ENCODE measurements around the gene TRIM65.
"Not testable (repeated sequence)": the region's sequence is repeated elsewhere in the genome, so short reads cannot be mapped to it uniquely, and the experiment has no call there.

The TRIM65 gene

DNA sequence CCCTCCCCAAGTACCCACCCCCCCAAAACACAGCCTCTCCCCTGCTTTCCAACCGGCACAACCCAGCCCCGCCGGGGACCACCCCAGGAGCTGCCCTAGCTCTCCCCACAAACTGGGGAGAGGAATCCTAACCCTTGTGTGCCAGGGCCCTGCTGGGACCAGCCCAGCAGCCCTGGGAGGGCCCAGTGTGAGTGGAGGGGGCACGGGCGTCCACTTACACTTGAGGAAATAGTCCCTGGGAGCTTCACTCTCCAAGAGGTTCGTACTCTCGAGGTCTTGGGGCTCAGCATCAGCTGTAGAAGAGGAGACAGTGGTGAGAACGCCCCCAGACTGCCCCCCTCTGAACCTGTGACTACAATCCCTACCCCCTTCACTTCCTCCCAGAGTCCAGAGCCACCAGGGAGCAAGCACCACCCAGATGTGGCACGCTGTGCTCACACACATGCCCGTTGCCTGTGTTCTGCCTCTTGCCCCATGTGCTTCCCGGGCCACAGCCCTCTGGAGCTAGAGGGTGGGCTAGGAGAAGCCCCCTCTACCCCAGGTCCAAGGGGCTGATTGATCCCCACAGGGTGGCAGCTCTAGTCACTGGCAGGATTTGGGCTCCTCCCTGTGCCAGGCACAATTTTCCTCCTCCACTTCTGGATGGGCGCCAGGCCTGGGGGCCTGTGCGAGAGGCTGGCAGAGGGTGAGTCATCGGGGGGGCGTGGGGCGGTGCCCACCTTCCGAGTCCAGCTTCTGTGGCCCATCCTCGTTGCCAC is 21.4 kb downstream of the TRIM65 start:
- no peak for DNase-seq

DNA sequence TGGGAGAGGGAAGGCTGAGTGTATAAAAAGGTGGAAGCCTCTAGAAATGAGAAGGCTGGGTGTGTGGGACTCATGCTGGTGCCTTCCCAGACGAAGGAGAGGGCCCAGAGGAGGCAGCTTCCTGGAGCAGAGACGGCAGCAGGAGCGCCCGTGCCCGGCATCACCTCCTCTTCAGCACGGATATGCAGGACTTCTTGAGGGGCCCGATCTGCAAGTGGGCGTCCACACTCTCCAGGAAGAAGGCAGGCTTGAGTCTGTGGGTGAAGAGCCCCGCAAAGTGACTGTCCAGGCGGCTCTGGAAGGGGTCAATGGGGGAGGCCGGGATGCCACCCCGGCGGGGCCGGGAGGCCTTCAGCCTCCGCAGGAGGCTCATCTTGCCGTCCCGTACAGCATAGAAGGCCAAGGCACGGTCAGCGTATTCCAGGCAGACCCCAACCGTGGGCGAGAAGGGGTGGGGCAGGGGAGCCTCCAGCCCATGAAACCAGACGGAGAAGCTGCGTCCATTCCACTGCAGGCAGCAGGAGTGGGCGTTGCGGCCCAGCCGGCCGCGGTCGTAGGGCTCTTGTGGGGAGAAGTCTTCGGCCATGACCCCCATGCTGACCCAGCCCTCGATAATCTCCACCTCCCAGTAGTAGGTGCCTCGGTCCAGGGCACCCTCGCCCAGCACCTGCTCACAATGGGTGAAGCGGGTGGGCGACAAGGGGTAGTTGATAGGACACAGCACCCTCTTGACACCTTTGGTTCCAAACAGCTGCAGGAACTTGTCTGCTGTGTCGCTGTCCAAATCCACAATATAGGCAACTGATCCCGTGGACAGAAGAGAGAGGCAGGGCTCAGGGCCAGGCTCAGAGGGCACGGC is 22.2 kb downstream of the TRIM65 start:
- DNase-seq = no peak

DNA sequence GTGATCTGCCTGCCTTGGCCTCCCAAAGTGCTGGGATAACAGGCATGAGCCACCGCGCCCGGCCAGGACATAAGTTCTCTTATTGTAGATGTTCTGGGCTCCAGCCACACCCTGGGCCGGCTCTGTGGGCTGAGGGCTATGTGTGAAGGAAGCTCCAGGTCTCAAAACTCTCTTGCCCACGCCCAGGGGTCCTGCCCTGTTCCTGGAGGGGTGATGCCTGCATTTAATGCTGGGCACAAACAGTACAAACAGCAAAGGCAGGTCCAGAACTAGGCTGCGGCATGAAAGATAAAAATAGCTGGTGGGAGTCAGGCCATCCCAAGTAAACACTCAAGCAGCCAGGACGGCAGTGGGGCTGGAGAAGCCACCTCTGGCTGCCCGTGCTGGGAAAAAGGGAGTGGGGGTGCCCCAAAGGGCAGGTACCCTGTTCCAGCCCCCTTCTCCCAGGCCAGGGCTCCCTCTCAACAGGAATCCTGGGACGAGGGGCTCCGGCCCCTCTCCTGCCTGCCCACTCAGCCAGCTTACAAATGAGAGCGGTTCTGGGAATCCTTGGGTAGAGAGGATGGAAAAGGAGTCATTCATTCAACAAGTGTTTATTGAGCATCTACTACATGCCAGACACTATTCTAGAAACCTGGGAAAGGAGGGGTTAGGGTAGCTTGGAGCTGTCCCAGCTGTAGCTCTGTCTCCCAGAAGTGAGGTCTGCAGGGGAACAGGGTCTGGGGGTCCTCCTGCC is 23.0 kb downstream of the TRIM65 start:
- no peak for DNase-seq

DNA sequence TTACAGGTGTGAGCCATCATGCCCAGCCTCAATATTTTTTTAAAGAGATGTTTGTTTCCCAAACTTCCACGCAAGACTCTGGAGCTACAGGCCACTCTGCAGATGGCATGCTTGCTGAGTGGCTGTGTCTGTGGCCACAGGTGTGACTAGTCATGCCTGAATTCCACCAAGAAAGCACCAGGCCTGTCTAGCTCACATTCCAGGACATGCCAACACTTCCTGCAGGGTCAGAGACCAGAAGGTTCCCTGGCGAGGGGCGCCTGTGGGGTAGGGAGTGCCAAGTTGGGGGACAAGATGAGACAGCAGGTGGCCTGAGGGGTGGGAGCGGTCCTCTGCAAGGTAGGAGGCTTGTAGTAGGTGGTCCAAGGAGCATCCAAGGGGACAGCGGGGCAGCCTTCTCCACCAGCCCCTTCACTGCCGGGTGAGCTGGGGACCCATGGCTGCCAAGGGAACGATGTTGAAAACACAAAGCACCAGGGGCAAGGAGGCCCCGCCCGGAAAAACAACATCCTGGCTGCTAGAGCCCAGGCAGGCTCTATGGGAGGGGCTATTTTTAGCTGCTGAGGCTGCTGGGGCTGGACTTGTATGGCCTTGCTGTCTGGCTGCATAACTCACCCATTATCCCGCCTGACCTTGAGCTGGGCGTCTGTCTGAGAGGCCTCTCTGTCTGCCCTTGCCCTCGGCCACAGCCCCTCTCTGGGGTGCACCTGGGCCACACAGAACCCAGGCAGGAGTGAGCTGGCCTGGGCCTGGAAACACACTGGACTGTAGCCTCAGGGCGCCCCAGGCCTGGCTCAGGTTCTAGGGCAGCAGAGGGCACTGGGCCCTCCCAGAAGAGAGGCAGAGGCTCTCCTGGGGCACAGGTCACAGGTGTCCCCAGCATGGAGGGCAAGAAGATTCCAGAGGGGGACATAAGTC is 24.1 kb downstream of the TRIM65 start:
- peak in 1 of 2 experiments; percentile 42 for DNase-seq

DNA sequence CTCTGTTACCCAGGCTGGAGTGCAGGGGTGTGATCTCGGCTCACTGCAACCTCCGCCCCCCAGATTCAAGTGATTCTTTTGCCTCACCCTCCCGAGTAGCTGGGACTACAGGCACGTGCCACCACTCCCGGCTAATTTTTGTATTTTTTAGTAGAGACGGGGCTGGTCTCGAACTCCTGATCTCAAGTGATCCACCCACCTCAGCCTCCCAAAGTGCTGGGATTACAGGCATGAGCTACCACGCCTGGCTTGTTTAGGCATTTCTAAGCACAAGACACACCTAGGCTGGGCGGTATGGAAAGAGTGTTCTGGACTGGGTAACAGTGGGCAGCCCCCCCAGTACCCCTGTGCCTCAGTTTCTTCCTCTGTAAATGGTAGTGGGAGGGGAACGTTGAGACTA is 26.5 kb downstream of the TRIM65 start:
- not testable (repeated sequence) for DNase-seq

DNA sequence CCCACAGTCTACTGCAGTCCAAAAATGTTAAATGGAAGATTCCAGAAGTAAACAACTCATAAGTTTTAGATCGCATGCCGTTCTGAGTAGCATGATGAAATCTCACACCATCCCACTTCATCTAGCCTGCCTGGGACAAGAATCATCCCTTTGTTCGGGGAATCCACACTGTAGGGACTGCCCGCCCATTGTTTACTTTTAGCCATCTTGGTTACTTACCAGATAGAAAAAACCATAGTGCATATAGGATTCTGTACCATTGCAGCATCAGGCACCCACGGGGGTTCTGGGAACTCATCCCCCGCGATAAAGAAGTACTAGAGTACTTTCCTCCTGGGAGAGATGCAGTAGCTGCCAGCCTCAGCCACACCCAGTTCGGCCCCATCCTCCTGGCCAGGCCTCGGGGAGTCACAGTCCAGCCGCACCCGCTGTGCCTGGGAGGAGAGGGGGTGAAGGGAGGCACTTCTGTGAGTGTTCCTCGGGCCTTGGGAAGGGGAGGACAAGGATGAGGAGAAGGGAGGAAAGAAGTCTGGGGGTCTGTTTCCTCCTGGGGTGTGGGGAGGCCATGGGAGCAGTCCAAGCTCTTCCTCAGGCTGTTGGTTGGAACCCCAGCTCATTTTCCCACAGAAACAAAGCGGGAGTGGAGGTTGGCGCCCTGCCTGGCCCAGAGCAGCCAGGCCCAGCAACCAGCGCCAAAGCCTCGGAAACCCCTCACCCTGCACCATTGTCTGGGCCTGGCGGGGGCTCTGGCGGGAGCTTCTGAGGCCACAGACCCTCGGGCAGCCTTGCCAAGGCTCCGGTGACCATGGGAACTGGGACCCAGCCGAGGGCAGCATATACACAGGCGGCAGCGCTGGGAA is 27.2 kb downstream of the TRIM65 start:
- DNase-seq = no peak

DNA sequence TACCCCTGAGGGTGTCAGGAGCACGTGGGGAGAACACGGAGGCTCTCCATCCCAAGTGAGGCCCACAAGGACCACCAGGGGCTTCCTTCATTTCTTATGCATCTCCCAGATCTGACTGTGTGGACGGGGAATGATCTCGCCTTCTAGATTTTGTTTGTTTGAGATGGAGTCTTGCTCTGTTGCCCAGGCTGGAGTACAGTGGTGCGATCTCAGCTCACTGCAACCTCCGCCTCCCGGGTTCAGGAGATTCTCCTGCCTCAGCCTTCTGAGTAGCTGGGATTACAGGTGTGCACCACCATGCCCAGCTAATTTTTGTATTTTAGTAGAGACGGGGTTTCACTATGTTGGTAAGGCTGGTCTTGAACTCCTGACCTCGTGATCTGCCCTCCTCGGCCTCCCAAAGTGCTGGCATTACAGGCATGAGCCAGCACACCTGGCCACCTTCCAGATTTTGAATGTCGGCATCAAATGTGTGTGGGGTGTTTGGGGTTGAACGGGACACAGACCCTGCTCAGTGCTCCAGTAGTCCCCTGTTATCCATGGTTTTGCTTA is 27.9 kb downstream of the TRIM65 start:
- not testable (repeated sequence) for DNase-seq

DNA sequence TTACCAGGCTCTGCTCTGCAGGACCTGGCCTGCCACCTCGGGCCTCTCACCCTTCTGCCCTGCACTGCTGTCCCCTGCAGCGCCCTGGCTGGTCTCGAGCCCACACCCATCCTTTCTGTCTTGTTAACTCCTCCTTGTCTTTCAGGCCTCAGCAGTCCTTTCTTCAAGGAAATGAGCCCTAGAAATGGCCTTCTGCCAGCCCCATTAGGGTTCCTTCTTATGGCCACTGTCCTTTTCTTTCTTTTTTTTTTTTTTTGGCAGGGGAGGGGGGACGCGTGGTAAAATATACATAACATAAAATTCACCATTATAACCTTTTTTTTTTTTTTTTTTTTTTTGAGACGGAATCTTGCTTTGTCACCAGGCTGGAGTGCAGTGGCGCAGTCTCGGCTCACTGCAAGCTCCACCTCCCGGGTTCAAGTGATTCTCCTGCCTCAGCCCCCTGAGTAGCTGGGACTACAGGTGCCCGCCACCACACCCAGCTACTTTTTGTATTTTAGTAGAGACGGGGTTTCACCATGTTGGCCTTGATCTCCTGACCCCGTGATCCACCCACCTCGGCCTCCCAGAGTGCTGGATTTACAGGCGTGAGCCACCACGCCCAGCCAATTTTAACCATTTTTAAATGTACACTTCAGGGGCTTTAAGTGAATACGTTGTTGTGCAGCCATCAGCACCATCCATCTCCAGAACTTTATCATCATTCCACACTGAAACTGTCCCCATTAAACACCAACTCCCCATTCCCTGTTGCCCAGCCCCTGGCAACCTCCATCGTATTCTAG is 31.2 kb downstream of the TRIM65 start:
- not testable (repeated sequence) for DNase-seq

DNA sequence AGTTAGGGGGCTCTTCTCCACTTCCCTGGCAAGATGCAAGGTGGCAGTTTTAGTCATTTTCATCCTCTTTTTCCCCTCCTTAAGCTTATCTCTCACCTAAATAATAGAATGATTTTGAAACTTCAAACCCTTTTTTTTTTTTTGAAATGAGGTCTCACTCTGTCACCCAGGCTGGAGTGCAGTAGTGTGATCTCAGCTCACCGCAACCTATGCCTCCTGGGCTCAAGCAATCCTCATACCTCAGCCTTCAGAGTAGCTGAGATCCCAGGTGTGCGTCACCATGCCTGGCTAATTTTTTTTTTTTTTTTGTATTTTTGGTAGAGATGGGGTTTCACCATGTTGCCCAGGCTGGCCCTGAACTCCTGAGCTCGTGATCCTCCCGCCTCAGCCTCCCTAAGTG is 31.9 kb downstream of the TRIM65 start:
- not testable (repeated sequence) for DNase-seq

DNA sequence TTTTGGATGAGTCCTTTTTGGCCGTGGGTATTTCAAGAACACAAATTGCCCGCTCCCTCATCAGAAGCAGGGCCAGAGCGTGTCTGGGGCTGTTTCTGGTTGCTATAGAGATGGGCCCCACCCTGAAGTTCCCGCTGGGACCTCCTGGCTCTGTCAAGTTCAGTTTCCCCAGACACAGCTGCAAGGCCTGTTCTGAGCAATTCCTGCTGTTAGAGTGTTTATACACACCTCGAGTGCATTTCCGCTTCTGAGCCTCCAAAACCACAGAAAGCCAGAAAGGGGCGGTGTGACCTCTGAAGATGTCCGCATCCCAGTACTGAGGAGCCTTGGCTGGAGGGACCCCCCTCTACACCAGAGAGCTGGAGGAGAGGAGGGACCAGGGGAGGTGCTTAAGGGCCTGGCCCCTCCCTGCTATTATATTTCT is 32.3 kb downstream of the TRIM65 start:
- peak; percentile 34 to 52 for DNase-seq

DNA sequence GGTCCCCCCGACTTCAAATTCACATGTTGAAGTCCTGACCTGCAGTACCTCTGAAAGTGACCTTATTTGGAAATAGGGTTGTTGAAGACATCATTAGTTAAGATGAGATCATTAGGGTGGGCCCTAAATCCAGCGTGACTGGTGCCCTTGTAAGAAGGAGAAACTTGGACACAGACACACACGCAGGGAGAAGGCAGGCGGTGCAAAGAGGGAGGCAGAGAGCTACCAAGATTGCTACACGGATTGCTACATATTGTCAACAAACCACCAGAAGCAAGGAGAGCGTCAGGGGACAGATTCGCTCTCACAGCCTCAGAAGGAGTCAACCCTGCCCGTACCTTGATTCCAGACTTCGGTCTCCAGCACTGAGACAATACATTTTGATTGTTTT is 34.8 kb downstream of the TRIM65 start:
- DNase-seq = no peak

DNA sequence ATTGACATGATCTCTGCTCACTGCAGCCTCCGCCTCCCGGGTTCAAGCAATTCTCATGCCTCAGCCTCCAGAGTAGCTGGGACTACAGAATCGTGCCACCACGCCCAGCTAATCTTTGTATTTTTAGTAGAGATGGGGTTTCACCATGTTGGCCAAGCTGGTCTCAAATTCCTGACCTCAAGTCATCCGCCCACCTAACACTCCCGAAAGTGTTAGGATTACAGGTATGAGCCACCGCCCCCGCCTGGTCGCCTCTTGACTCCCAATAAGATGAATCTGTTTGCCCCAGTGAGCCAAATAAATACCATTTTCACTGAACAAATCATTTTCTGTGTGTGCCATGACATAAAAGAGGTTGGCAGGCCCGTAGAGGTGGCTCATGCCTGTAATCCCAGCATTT is 37.4 kb downstream of the TRIM65 start:
- DNase-seq = peak in 1 of 2 experiments; percentile 37

DNA sequence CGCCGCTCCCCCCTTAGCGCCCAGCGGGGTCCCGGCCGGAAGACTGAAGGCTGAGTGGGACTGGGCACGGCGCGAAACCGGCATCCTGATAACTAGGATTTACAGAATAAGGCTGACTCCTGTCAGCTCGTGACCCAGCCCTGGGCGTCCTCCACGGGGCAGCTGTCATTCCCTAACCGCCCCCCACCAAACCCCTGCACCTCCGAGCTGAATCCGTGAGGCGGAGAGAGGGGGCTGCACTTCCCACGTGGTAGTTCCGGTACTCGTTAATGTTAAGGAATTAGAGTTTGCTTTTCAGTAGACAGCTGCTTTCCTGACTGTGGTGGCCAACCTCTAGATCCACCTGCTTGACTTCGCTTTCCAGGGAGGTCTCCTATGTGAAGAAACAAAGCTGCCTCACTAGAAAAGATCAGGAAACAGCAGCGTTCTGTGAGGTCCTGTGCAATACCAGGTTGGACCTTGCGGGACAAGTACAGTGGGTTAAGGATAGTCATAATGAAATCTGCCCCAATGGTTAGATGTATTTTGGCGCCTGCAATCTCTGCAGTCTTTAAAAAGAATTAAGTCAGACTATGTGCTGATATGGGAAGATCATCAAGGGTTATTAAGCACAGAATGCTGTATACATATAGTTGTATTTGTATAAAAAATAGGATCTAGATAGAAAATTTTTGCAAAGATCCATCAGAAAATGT is 40.5 kb downstream of the TRIM65 start:
- DNase-seq = peak in 1 of 2 experiments; percentile 20

DNA sequence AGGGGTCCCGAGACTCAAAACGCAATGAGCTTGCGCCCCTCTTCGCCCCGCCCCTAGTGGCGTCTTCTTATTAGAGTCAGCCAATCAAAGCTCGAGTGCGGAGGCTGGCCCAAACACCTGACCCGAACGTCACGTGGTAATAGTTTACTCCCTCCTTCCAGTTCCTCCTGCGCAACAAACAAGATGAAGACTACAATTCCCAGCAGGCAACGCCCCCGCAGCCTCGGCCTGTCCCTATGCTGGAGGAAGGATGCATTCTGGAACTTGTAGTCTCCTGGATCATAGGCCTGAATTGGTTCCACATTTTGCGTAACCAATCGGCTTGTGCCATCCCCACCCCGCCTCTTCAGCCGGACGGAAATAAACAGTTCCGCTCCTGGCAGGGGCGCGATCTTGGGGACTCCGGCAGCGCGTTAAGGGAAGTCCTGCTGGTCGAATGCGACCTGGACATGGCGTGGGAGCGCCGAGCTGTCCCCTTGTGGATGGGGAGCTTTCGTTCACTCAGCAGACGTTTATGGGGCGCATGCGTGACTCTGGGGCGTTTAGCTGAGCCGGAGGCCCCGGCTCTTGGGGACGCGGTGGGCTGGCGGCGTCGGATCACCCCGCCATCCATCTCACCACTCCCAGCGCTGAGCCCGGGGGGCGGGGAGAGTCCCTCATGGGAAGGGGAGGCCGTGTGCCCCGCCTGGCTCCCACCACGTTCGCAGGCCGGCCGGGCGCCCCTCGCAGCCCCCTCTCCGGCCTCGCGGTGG is 41.3 kb downstream of the TRIM65 start, which contains the start of gene WBP2:
TSS of gene WBP2 (minus strand) at position 26 of the 752 bp plus-strand sequence. CDS start 38 bp downstream, outside the sequence.
- DNase-seq = peak; percentile 98

DNA sequence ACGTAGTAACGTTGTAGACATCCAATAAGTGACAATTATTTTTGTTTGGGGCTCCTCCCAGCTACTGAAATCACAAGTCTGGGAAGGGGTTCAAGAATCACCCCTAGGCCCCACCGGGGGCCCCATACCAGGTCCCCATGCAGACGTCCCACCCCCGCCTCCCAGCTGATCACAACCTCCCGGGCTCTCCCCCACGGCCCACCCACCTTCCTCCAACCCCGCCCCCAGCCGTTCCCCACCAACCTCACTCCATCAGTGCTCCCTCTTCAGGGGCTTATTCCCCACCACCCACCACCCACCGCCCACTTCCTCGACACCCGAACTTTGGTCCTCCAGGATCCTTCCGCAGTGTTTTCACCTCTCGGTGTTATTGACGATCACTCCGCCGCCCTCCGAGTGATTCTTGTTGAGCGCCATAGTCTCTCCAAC is 41.9 kb downstream of the TRIM65 start:
- no peak for DNase-seq

DNA sequence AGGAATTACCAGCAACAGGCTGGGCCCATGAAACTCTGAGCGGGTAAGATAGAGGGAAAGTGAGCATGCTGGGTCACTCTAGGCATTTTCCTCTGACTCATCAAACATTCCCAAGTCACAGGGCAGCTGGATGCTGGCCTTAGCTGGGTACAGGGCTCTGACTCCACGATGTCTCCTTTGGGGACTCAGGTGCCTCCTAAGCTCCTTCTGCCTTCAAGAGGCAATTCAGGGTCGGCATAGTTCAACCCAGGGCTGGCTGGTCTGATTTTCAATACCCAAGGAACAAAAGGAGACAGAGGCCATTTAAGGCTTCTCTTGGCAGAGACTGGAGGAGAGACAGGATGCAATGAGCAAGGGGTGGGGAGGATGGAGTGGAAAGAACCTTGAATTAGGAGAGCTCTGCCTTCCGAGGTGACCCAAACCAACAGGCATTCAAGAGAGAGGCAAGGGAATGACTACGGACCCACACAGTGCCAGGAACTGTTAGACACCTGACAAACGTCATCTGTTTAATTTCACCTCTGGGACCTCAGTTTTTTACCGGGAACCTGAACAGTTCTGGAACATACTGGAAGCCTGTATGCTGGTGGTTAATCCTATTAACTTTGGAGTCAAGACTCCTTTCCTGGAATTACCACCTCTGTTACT is 42.5 kb downstream of the TRIM65 start:
- no peak for DNase-seq

DNA sequence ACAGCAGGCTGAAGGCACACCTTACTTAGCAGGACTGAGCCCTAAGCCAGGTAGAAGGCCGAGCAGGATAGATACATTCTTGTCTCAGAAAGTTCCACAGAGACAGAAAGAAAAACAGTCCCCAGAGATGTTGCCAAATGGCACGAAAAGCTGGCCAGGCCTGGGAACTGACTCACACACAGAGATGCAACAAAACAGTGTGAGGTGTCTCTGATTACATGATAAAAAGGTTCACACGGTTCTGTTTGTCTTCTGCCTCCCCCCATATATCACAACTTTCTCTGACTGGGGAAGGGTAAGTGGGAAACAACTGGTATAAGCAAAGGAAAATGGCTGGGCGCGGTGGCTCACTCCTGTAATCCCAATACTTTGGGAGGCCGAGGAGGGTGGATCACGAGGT is 43.3 kb downstream of the TRIM65 start:
- DNase-seq = no peak

DNA sequence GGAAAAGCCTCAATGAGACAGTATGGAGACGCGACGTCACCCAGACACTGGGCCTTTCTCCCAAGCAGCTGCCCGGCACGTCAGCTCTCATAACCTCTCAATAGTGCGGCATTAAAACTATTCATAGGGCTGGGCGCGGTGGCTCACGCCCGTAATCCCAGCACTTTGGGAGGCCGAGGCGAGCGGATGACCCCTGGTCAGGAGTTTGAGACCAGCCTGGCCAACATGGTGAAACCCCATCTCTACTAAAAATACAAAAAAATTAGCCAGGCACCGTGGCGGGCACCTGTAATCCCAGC is 45.1 kb downstream of the TRIM65 start:
- not testable (repeated sequence) for DNase-seq
